K562 (cell line): Measurements from ENCODE around the gene IFT172. TPM values are rescaled to one million over a fixed set of nuclear protein-coding genes. Genes with fewer than 3 reads are reported as not detected.

Experiments
- ATAC-seq: fragments of 200-7000 bp; cut with Tn5 transposase; 3 replicates; pipeline ENCODE4 v1.9.1; 2020; ENCODE audit warnings: moderate library complexity
- BruUV-seq: library from RNA; stranded (reverse); fragments of 400-500 nt; replicated peaks from 2 replicates; lab custom pipeline; 2021; lab: Mats Ljungman, UMichigan
- CTCF ChIA-PET: fragments of 300-600 bp; formaldehyde crosslinking; extraction: SDS; loops from one replicate; lab custom pipeline; 2021; ENCODE audit warnings: low intra/inter-chr PET ratio; lab: Yijun Ruan, JAX
- POLR2A ChIA-PET: fragments of 300-600, 350-650 bp; sonication (Branson Sonifier 250); formaldehyde crosslinking; extraction: SDS; loops from one replicate; lab custom pipeline; 2021; ENCODE audit warnings: antibody characterized with exemption, inconsistent platforms; lab: Yijun Ruan, JAX
- DNase-seq, 4 experiments: peaks; one replicate each; pipeline versions ENCODE4 v3.0.0 to v3.0.0-alpha.2; 2011 to 2018; ENCODE audit warnings: low spot score in 3 of 4, mixed read lengths in 3 of 4; ENCODE audit errors: extremely low read depth in 1 of 4
- FAIRE-seq: peaks from 2 replicates; lab custom pipeline; 2011; peaks lifted over from hg19 to GRCh38; lab: Jason Lieb, UNC
- H2AFZ ChIP-seq: 2 replicates; pipeline ENCODE4 v1.6.0; 2011; ENCODE audit warnings: low read depth, low read length, control low read depth, inconsistent platforms
- H3K27ac ChIP-seq: fragments of 200-600 bp; 3 replicates; pipeline ENCODE4 v1.8.0; 2011; ENCODE audit warnings: low read depth, mild to moderate bottlenecking, control low read depth, inconsistent platforms, low read length, moderate library complexity, mixed read lengths; ENCODE audit errors: extremely low read depth
- H3K27me3 ChIP-seq, 2 experiments: fragments of 300-600 bp in 1 of 2; 2 replicates in 1 of 2; 3 replicates in 1 of 2; pipeline versions ENCODE4 v1.6.0 to v1.8.0; 2011; ENCODE audit warnings: inconsistent platforms in 2 of 2, low read length in 2 of 2, mild to moderate bottlenecking in 1 of 2, mixed read lengths in 1 of 2, moderate library complexity in 1 of 2; ENCODE audit not compliant: control insufficient read depth in 2 of 2, insufficient read depth in 2 of 2
- H3K36me3 ChIP-seq: fragments of 300-600 bp; 3 replicates; pipeline ENCODE4 v1.8.0; 2011; ENCODE audit warnings: mild to moderate bottlenecking, low read length, inconsistent platforms; ENCODE audit not compliant: control insufficient read depth, insufficient read depth
- H3K4me1 ChIP-seq, 2 experiments: fragments of 200-600 bp in 1 of 2; replicated peaks in 1 of 2; 2 replicates in 1 of 2; 3 replicates in 1 of 2; pipeline versions ENCODE4 v1.5.1 to v1.8.0; 2011; ENCODE audit warnings: inconsistent platforms in 2 of 2, low read length in 2 of 2, mild to moderate bottlenecking in 1 of 2, mixed read lengths in 1 of 2, moderate library complexity in 1 of 2; ENCODE audit not compliant: control insufficient read depth in 2 of 2, insufficient read depth in 2 of 2
- H3K4me2 ChIP-seq: 2 replicates; pipeline ENCODE4 v1.6.1; 2011; ENCODE audit warnings: low read length, control low read depth, inconsistent platforms, mixed read lengths; ENCODE audit not compliant: insufficient read depth
- H3K4me3 ChIP-seq: fragments of 200-600 bp; sonication (generic), shearing (Covaris generic); 2 replicates; pipeline ENCODE4 v1.5.1; 2016; ENCODE audit warnings: control low read depth, inconsistent platforms
- H3K79me2 ChIP-seq: fragments of 200-600 bp; 3 replicates; pipeline ENCODE4 v1.8.0; 2011; ENCODE audit warnings: low read length, inconsistent platforms; ENCODE audit not compliant: control insufficient read depth, insufficient read depth
- H3K9ac ChIP-seq, 2 experiments: 2 replicates each; pipeline versions ENCODE4 v1.6.0 to v1.6.1; 2011; ENCODE audit warnings: low read depth in 2 of 2, low read length in 2 of 2, control low read depth in 1 of 2, inconsistent platforms in 1 of 2, mild to moderate bottlenecking in 1 of 2, mixed read lengths in 1 of 2; ENCODE audit not compliant: insufficient read depth in 1 of 2
- H3K9me1 ChIP-seq: one replicate; pipeline ENCODE4 v1.6.0; 2011; ENCODE audit warnings: inconsistent platforms, mild to moderate bottlenecking, low read length, moderate library complexity; ENCODE audit not compliant: control insufficient read depth, insufficient read depth
- H3K9me3 ChIP-seq: replicated peaks from 2 replicates; pipeline ENCODE4 v1.5.1; 2011; ENCODE audit warnings: low read depth, low read length, inconsistent platforms; ENCODE audit not compliant: control insufficient read depth, insufficient read depth
- H4K20me1 ChIP-seq: replicated peaks from 2 replicates; pipeline ENCODE4 v1.6.1; 2011; ENCODE audit warnings: low read length, inconsistent platforms, mixed read lengths; ENCODE audit not compliant: control insufficient read depth, insufficient read depth
- BMI1 ChIP-seq: fragments of 150-350 bp; IDR thresholded peaks from 2 replicates; pipeline ENCODE4 v1.6.1; 2014; ENCODE audit warnings: low read length
- BRCA1 ChIP-seq, 2 experiments: fragments of 450-650 bp in 1 of 2; sonication (generic) in 1 of 2; formaldehyde crosslinking in 1 of 2; IDR thresholded peaks; 2 replicates each; pipeline versions ENCODE4 v1.5.0 to v1.6.1; 2017 to 2020; ENCODE audit warnings: mild to moderate bottlenecking in 1 of 2, missing genetic modification reagents in 1 of 2
- ESRRB ChIP-seq: fragments of 250-450 bp; sonication (Bioruptor Pico); IDR thresholded peaks from 2 replicates; pipeline ENCODE4 v1.5.0; 2020; ENCODE audit warnings: mild to moderate bottlenecking, moderate library complexity, borderline replicate concordance
- ETV5 ChIP-seq: sonication (generic); formaldehyde crosslinking; IDR thresholded peaks from 2 replicates; pipeline ENCODE4 v1.4.0; 2020; ENCODE audit warnings: low read depth, mild to moderate bottlenecking, missing genetic modification reagents
- PHB2 ChIP-seq: fragments of 450-650 bp; IDR thresholded peaks from 2 replicates; pipeline ENCODE4 v1.6.1; 2017; ENCODE audit warnings: low read depth
- PYGO2 ChIP-seq: fragments of 450-650 bp; IDR thresholded peaks from 2 replicates; pipeline ENCODE4 v1.6.1; 2016; ENCODE audit warnings: mild to moderate bottlenecking, missing genetic modification characterization, moderate library complexity, missing compliant biosample characterization
- RBM22 ChIP-seq: fragments of 200-400 bp; formaldehyde crosslinking; IDR thresholded peaks from 2 replicates; pipeline ENCODE4 v1.6.1; 2018; ENCODE audit warnings: low read length, low read depth; ENCODE audit not compliant: poor library complexity, severe bottlenecking
- ZNF436 ChIP-seq: fragments of 250-450, 450-650 bp; sonication (Bioruptor Pico); formaldehyde crosslinking; IDR thresholded peaks from 2 replicates; pipeline ENCODE4 v1.7.0; 2020; ENCODE audit warnings: mild to moderate bottlenecking
- WGBS: fragments of 100-300 bp; shearing (Covaris generic); methylation state at CpG from one replicate; pipeline ENCODE4 v1.1.6; 2016; ENCODE audit warnings: low coverage, mixed read lengths; ENCODE audit not compliant: insufficient coverage; ENCODE audit errors: missing lambda C conversion rate; 5-methylcytosine and 5-hydroxymethylcytosine counted together
- in situ Hi-C: fragments of 300-500 bp; cut with MboI; formaldehyde crosslinking; loops from 4 replicates; pipeline ENCODE4 v1.15.0; 2018; ENCODE audit warnings: inconsistent platforms, mixed read lengths
- intact Hi-C: fragments of 100-400 bp; cut with micrococcal nuclease; formaldehyde crosslinking; loops from 2 replicates; pipeline ENCODE4 v1.14.2; 2022
- polyA plus RNA-seq, 8 experiments: library from polyadenylated mRNA; depleted of rRNA in 4 of 8; stranded (reverse) in 5 of 8; unstranded in 3 of 8; fragments of >200 nt; fragmentation: Nextera tagmentation in 2 of 8; fragmentation: Illumina TruSeq in 1 of 8; extraction: Ambion mirVana in 2 of 8; extraction: Trizol in 1 of 8; gene quantifications; 2 replicates each; pipeline versions ENCODE4 v1.2.1 to v1.2.3, GENCODE V29; 2011 to 2014; ENCODE audit warnings: inconsistent platforms in 1 of 8, missing spikeins in 1 of 8
- total RNA-seq, 7 experiments: library from RNA; depleted of rRNA in 6 of 7; stranded (reverse); fragments of >200 nt in 6 of 7; fragmentation: Illumina TruSeq in 2 of 7; extraction: Trizol in 2 of 7; gene quantifications; 2 replicates each; pipeline versions ENCODE4 v1.2.1 to v1.2.3, GENCODE V29; 2011 to 2021; ENCODE audit warnings: low replicate concordance in 1 of 7
- TF ChIP-seq, protein P1 (sequence below): sonication (generic); formaldehyde crosslinking; IDR thresholded peaks from 2 replicates; pipeline ENCODE4 v1.8.0; 2023; ENCODE audit warnings: mild to moderate bottlenecking, missing genetic modification reagents
- TF ChIP-seq, protein P2 (sequence below): fragments of 450-650 bp; formaldehyde crosslinking; conservative IDR thresholded peaks from 2 replicates; pipeline ENCODE4 v1.4.0; 2022; ENCODE audit warnings: mild to moderate bottlenecking, missing genetic modification characterization
- TF ChIP-seq, protein P3 (sequence below): fragments of 450-650 bp; IDR thresholded peaks from 2 replicates; pipeline ENCODE4 v1.6.1; 2016
- TF ChIP-seq, protein P4 (sequence below): fragments of 200-800 bp; sonication (Bioruptor generic); IDR thresholded peaks from 2 replicates; pipeline ENCODE4 v1.6.1; 2017; ENCODE audit warnings: missing genetic modification characterization, missing compliant biosample characterization

Gene IFT172
- total and polyA plus RNA-seq, 9 of the 15 experiments (the other 6 are each of a cell fraction or from before 2014, with no cell fraction given), result 5.6 to 19.1 (median 13.5) TPM

DNA sequence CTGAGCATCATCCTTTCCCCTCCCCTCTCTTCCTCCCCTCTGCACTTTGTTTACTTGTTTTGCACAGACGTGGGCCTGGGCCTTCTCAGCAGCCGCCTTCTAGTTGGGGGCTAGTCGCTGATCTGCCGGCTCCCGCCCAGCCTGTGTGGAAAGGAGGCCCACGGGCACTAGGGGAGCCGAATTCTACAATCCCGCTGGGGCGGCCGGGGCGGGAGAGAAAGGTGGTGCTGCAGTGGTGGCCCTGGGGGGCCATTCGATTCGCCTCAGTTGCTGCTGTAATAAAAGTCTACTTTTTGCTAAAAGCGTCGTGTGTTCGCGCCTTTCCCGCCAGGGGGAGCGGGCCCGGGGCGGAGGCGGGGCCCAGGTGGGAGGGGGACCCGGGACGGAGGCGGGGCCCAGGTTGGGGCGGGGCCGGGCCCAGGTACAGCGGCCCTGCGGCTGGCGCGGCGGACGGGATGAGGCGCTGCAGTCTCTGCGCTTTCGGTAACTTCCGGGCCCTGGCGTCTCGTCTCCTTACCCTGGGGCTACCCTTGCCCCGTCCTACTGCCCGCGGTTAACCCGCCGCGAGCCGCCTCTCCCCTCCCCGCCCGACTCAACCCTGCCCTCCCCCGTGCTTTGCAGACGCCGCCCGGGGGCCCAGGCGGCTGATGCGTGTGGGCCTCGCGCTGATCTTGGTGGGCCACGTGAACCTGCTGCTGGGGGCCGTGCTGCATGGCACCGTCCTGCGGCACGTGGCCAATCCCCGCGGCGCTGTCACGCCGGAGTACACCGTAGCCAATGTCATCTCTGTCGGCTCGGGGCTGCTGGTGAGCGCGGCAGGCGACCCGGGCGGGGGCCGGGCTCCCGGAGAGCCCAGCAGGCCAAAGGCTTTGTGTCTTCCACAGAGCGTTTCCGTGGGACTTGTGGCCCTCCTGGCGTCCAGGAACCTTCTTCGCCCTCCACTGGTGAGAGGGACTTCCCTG is 47.3 kb downstream of the IFT172 start, which contains the start of gene KRTCAP3:
Gene KRTCAP3 (plus strand): TSS at position 424 of the 962 bp plus-strand sequence. CDS start 32 bp downstream, at position 456.
- peak; percentile 36 for ATAC-seq
- DNase-seq, result peak in 3 of 4 experiments; percentile 41 to 78 (median 73)
- H3K79me2 ChIP-seq, result no peaks in the 10 kb centered on the region
- no peaks in the 10 kb centered on the region for H4K20me1 ChIP-seq
- WGBS, result 91% methylated on average over 28 of the region's 80 CpGs
- FAIRE-seq, result no peak
- peak within 1 kb of the TSS; percentile 68 for H3K27ac ChIP-seq
- peak within 1 kb of the TSS; percentile 40 for H3K4me2 ChIP-seq
- intact Hi-C loops, result no loop called here
- in situ Hi-C loops, result no loop called here
- peaks cover 4% of the 10 kb centered on the region for H3K9me1 ChIP-seq
- H3K9me3 ChIP-seq, result no peaks in the 10 kb centered on the region
- H3K9ac ChIP-seq, result peak within 1 kb of the TSS; percentile 38 to 74; a peak in 3 of 4 replicates
- POLR2A ChIA-PET, result interaction anchor here (0.6 to 5.0 kb wide), 6 partner anchors 7 to 1452 kb away, joined by 3 to 58 read pairs (median 4); partner anchors contain the start of genes NRBP1 and WDR43
- CTCF ChIA-PET, result no interaction called here
- no peak within 1 kb of the TSS for H2AFZ ChIP-seq
- H3K27me3 ChIP-seq, result no peaks in the 10 kb centered on the region
- H3K4me3 ChIP-seq, result no peak within 1 kb of the TSS
- BruUV-seq, result no TSS peak
- H3K4me1 ChIP-seq, result peaks cover 12 to 24% of the 10 kb centered on the region in 2 experiments; a peak in 4 of 5 replicates
- peaks cover 60% of the 10 kb centered on the region for H3K36me3 ChIP-seq
- TF ChIP-seq, protein P1, sequence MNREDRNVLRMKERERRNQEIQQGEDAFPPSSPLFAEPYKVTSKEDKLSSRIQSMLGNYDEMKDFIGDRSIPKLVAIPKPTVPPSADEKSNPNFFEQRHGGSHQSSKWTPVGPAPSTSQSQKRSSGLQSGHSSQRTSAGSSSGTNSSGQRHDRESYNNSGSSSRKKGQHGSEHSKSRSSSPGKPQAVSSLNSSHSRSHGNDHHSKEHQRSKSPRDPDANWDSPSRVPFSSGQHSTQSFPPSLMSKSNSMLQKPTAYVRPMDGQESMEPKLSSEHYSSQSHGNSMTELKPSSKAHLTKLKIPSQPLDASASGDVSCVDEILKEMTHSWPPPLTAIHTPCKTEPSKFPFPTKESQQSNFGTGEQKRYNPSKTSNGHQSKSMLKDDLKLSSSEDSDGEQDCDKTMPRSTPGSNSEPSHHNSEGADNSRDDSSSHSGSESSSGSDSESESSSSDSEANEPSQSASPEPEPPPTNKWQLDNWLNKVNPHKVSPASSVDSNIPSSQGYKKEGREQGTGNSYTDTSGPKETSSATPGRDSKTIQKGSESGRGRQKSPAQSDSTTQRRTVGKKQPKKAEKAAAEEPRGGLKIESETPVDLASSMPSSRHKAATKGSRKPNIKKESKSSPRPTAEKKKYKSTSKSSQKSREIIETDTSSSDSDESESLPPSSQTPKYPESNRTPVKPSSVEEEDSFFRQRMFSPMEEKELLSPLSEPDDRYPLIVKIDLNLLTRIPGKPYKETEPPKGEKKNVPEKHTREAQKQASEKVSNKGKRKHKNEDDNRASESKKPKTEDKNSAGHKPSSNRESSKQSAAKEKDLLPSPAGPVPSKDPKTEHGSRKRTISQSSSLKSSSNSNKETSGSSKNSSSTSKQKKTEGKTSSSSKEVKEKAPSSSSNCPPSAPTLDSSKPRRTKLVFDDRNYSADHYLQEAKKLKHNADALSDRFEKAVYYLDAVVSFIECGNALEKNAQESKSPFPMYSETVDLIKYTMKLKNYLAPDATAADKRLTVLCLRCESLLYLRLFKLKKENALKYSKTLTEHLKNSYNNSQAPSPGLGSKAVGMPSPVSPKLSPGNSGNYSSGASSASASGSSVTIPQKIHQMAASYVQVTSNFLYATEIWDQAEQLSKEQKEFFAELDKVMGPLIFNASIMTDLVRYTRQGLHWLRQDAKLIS (CRISPR knock-in tag), result no peak
- TF ChIP-seq ESRRB (CRISPR knock-in tag), result no peak
- TF ChIP-seq BMI1, result no peak
- no peak for TF ChIP-seq ZNF436 (CRISPR knock-in tag)
- TF ChIP-seq, protein P2, sequence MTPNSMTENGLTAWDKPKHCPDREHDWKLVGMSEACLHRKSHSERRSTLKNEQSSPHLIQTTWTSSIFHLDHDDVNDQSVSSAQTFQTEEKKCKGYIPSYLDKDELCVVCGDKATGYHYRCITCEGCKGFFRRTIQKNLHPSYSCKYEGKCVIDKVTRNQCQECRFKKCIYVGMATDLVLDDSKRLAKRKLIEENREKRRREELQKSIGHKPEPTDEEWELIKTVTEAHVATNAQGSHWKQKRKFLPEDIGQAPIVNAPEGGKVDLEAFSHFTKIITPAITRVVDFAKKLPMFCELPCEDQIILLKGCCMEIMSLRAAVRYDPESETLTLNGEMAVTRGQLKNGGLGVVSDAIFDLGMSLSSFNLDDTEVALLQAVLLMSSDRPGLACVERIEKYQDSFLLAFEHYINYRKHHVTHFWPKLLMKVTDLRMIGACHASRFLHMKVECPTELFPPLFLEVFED (CRISPR knock-in tag), result no peak
- TF ChIP-seq RBM22, result peak; percentile 86
- no peak for TF ChIP-seq PYGO2 (tag)
- TF ChIP-seq BRCA1 (IDR thresholded peaks at IDR 0.05), result no peak
- TF ChIP-seq BRCA1 (CRISPR knock-in tag; IDR thresholded peaks at IDR 0.05), result no peak
- TF ChIP-seq, protein P3, sequence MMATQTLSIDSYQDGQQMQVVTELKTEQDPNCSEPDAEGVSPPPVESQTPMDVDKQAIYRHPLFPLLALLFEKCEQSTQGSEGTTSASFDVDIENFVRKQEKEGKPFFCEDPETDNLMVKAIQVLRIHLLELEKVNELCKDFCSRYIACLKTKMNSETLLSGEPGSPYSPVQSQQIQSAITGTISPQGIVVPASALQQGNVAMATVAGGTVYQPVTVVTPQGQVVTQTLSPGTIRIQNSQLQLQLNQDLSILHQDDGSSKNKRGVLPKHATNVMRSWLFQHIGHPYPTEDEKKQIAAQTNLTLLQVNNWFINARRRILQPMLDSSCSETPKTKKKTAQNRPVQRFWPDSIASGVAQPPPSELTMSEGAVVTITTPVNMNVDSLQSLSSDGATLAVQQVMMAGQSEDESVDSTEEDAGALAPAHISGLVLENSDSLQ, result no peak
- no peak for TF ChIP-seq PHB2
- TF ChIP-seq ETV5 (CRISPR knock-in tag), result no peak
- TF ChIP-seq, protein P4, sequence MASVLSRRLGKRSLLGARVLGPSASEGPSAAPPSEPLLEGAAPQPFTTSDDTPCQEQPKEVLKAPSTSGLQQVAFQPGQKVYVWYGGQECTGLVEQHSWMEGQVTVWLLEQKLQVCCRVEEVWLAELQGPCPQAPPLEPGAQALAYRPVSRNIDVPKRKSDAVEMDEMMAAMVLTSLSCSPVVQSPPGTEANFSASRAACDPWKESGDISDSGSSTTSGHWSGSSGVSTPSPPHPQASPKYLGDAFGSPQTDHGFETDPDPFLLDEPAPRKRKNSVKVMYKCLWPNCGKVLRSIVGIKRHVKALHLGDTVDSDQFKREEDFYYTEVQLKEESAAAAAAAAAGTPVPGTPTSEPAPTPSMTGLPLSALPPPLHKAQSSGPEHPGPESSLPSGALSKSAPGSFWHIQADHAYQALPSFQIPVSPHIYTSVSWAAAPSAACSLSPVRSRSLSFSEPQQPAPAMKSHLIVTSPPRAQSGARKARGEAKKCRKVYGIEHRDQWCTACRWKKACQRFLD, result no peak
